ENCODE measurements around the gene PLEKHG4B.

PLEKHG4B gene

GRCh38 chr5:147751-148150 is 55.8 kb downstream of the PLEKHG4B start:
- Histone ChIP-seq H3K9ac (ENCODE audit: low read depth in 1 of 2, low read length in 2 of 2) (no peak overlapping the region), H3K27ac (ENCODE audit: low read depth, low read length) (no peak overlapping the region), H3K36me3 (ENCODE audit: control insufficient read depth in 1 of 2, insufficient read depth in 2 of 2, low read length in 2 of 2) (no peaks in the 10 kb centered on the region), H3K4me3 (ENCODE audit: low read depth in 1 of 2, low read length in 2 of 2) (no peak overlapping the region), H3K9me3 (ENCODE audit: control insufficient read depth in 1 of 2, low read length in 2 of 2) (peaks cover 13 to 15% of the 10 kb centered on the region in 2 donors), H3K4me1 (ENCODE audit: control insufficient read depth in 1 of 2, insufficient read depth in 2 of 2, low read length in 2 of 2) (no peaks in the 10 kb centered on the region), H3K27me3 (ENCODE audit: control insufficient read depth in 1 of 2, insufficient read depth in 2 of 2, low read length in 2 of 2) (no peaks in the 10 kb centered on the region)

- no peaks in the 10 kb centered on the region for H3K36me3 ChIP-seq (ENCODE audit: control insufficient read depth in 1 of 2, insufficient read depth in 2 of 2, low read length in 2 of 2)
- H3K27me3 ChIP-seq (ENCODE audit: control insufficient read depth in 1 of 2, insufficient read depth in 2 of 2, low read length in 2 of 2), result no peaks in the 10 kb centered on the region
- no peaks in the 10 kb centered on the region for H3K4me1 ChIP-seq (ENCODE audit: control insufficient read depth in 1 of 2, insufficient read depth in 2 of 2, low read length in 2 of 2)
- H3K4me3 ChIP-seq (ENCODE audit: low read depth in 1 of 2, low read length in 2 of 2), result no peak overlapping the region
- H3K27ac ChIP-seq (ENCODE audit: low read depth, low read length), result no peak overlapping the region
- H3K9me3 ChIP-seq (ENCODE audit: control insufficient read depth in 1 of 2, low read length in 2 of 2), result peaks cover 13 to 15% of the 10 kb centered on the region in 2 donors
- H3K9ac ChIP-seq (ENCODE audit: low read depth in 1 of 2, low read length in 2 of 2), result no peak overlapping the region
Measured at GRCh38 chr5:149745-150485, 57.9 kb downstream of the PLEKHG4B start.

GRCh38 chr5:150746-151145 is 58.8 kb downstream of the PLEKHG4B start:
- no peak overlapping the region for H3K9ac ChIP-seq (ENCODE audit: low read depth in 1 of 2, low read length in 2 of 2)
- no peaks in the 10 kb centered on the region for H3K36me3 ChIP-seq (ENCODE audit: control insufficient read depth in 1 of 2, insufficient read depth in 2 of 2, low read length in 2 of 2)
- no peak overlapping the region for H3K27ac ChIP-seq (ENCODE audit: low read depth, low read length)
- H3K27me3 ChIP-seq (ENCODE audit: control insufficient read depth in 1 of 2, insufficient read depth in 2 of 2, low read length in 2 of 2), result no peaks in the 10 kb centered on the region
- H3K9me3 ChIP-seq (ENCODE audit: control insufficient read depth in 1 of 2, low read length in 2 of 2), result peaks cover 13 to 15% of the 10 kb centered on the region in 2 donors
- no peaks in the 10 kb centered on the region for H3K4me1 ChIP-seq (ENCODE audit: control insufficient read depth in 1 of 2, insufficient read depth in 2 of 2, low read length in 2 of 2)
- no peak overlapping the region for H3K4me3 ChIP-seq (ENCODE audit: low read depth in 1 of 2, low read length in 2 of 2)

GRCh38 chr5:152077-152476 is 60.1 kb downstream of the PLEKHG4B start:
- no peaks in the 10 kb centered on the region for H3K36me3 ChIP-seq (ENCODE audit: control insufficient read depth in 1 of 2, insufficient read depth in 2 of 2, low read length in 2 of 2)
- no peaks in the 10 kb centered on the region for H3K4me1 ChIP-seq (ENCODE audit: control insufficient read depth in 1 of 2, insufficient read depth in 2 of 2, low read length in 2 of 2)
- H3K27me3 ChIP-seq (ENCODE audit: control insufficient read depth in 1 of 2, insufficient read depth in 2 of 2, low read length in 2 of 2), result no peaks in the 10 kb centered on the region
- H3K9ac ChIP-seq (ENCODE audit: low read depth in 1 of 2, low read length in 2 of 2), result no peak overlapping the region
- H3K27ac ChIP-seq (ENCODE audit: low read depth, low read length), result no peak overlapping the region
- H3K4me3 ChIP-seq (ENCODE audit: low read depth in 1 of 2, low read length in 2 of 2), result no peak overlapping the region
- H3K9me3 ChIP-seq (ENCODE audit: control insufficient read depth in 1 of 2, low read length in 2 of 2), result peaks cover 10% of the 10 kb centered on the region in 2 donors

- no peaks in the 10 kb centered on the region for H3K36me3 ChIP-seq (ENCODE audit: control insufficient read depth in 1 of 2, insufficient read depth in 2 of 2, low read length in 2 of 2)
- H3K27me3 ChIP-seq (ENCODE audit: control insufficient read depth in 1 of 2, insufficient read depth in 2 of 2, low read length in 2 of 2), result no peaks in the 10 kb centered on the region
- no peaks in the 10 kb centered on the region for H3K4me1 ChIP-seq (ENCODE audit: control insufficient read depth in 1 of 2, insufficient read depth in 2 of 2, low read length in 2 of 2)
- H3K4me3 ChIP-seq (ENCODE audit: low read depth in 1 of 2, low read length in 2 of 2), result peak overlapping the region in 1 of 2 donors; percentile 45
- no peaks in the 10 kb centered on the region for H3K9me3 ChIP-seq (ENCODE audit: control insufficient read depth in 1 of 2, low read length in 2 of 2)
- no peak overlapping the region for H3K27ac ChIP-seq (ENCODE audit: low read depth, low read length)
- no peak overlapping the region for H3K9ac ChIP-seq (ENCODE audit: low read depth in 1 of 2, low read length in 2 of 2)
Measured at GRCh38 chr5:153256-153655, 61.3 kb downstream of the PLEKHG4B start.

- no peaks in the 10 kb centered on the region for H3K4me1 ChIP-seq (ENCODE audit: control insufficient read depth in 1 of 2, insufficient read depth in 2 of 2, low read length in 2 of 2)
- no peak overlapping the region for H3K27ac ChIP-seq (ENCODE audit: low read depth, low read length)
- H3K4me3 ChIP-seq (ENCODE audit: low read depth in 1 of 2, low read length in 2 of 2), result no peak overlapping the region
- no peaks in the 10 kb centered on the region for H3K9me3 ChIP-seq (ENCODE audit: control insufficient read depth in 1 of 2, low read length in 2 of 2)
- no peaks in the 10 kb centered on the region for H3K36me3 ChIP-seq (ENCODE audit: control insufficient read depth in 1 of 2, insufficient read depth in 2 of 2, low read length in 2 of 2)
- H3K9ac ChIP-seq (ENCODE audit: low read depth in 1 of 2, low read length in 2 of 2), result no peak overlapping the region
- no peaks in the 10 kb centered on the region for H3K27me3 ChIP-seq (ENCODE audit: control insufficient read depth in 1 of 2, insufficient read depth in 2 of 2, low read length in 2 of 2)
Measured at GRCh38 chr5:154236-154635, 62.3 kb downstream of the PLEKHG4B start.

GRCh38 chr5:154826-155225 is 62.9 kb downstream of the PLEKHG4B start:
- no peak overlapping the region for H3K27ac ChIP-seq (ENCODE audit: low read depth, low read length)
- H3K36me3 ChIP-seq (ENCODE audit: control insufficient read depth in 1 of 2, insufficient read depth in 2 of 2, low read length in 2 of 2), result no peaks in the 10 kb centered on the region
- no peak overlapping the region for H3K9ac ChIP-seq (ENCODE audit: low read depth in 1 of 2, low read length in 2 of 2)
- H3K9me3 ChIP-seq (ENCODE audit: control insufficient read depth in 1 of 2, low read length in 2 of 2), result no peaks in the 10 kb centered on the region
- H3K4me1 ChIP-seq (ENCODE audit: control insufficient read depth in 1 of 2, insufficient read depth in 2 of 2, low read length in 2 of 2), result no peaks in the 10 kb centered on the region
- no peaks in the 10 kb centered on the region for H3K27me3 ChIP-seq (ENCODE audit: control insufficient read depth in 1 of 2, insufficient read depth in 2 of 2, low read length in 2 of 2)
- no peak overlapping the region for H3K4me3 ChIP-seq (ENCODE audit: low read depth in 1 of 2, low read length in 2 of 2)

GRCh38 chr5:155651-156410 is 63.9 kb downstream of the PLEKHG4B start:
- Histone ChIP-seq H3K27me3 (ENCODE audit: control insufficient read depth in 1 of 2, insufficient read depth in 2 of 2, low read length in 2 of 2) (no peaks in the 10 kb centered on the region), H3K27ac (ENCODE audit: low read depth, low read length) (no peak overlapping the region), H3K9me3 (ENCODE audit: control insufficient read depth in 1 of 2, low read length in 2 of 2) (no peaks in the 10 kb centered on the region), H3K36me3 (ENCODE audit: control insufficient read depth in 1 of 2, insufficient read depth in 2 of 2, low read length in 2 of 2) (no peaks in the 10 kb centered on the region), H3K4me3 (ENCODE audit: low read depth in 1 of 2, low read length in 2 of 2) (no peak overlapping the region), H3K9ac (ENCODE audit: low read depth in 1 of 2, low read length in 2 of 2) (no peak overlapping the region), H3K4me1 (ENCODE audit: control insufficient read depth in 1 of 2, insufficient read depth in 2 of 2, low read length in 2 of 2) (no peaks in the 10 kb centered on the region)

GRCh38 chr5:156411-157072 is 64.6 kb downstream of the PLEKHG4B start:
- no peak overlapping the region for H3K27ac ChIP-seq (ENCODE audit: low read depth, low read length)
- no peaks in the 10 kb centered on the region for H3K27me3 ChIP-seq (ENCODE audit: control insufficient read depth in 1 of 2, insufficient read depth in 2 of 2, low read length in 2 of 2)
- no peak overlapping the region for H3K9ac ChIP-seq (ENCODE audit: low read depth in 1 of 2, low read length in 2 of 2)
- no peaks in the 10 kb centered on the region for H3K9me3 ChIP-seq (ENCODE audit: control insufficient read depth in 1 of 2, low read length in 2 of 2)
- H3K4me3 ChIP-seq (ENCODE audit: low read depth in 1 of 2, low read length in 2 of 2), result no peak overlapping the region
- H3K36me3 ChIP-seq (ENCODE audit: control insufficient read depth in 1 of 2, insufficient read depth in 2 of 2, low read length in 2 of 2), result no peaks in the 10 kb centered on the region
- H3K4me1 ChIP-seq (ENCODE audit: control insufficient read depth in 1 of 2, insufficient read depth in 2 of 2, low read length in 2 of 2), result no peaks in the 10 kb centered on the region

GRCh38 chr5:157126-157715 is 65.3 kb downstream of the PLEKHG4B start:
- no peaks in the 10 kb centered on the region for H3K4me1 ChIP-seq (ENCODE audit: control insufficient read depth in 1 of 2, insufficient read depth in 2 of 2, low read length in 2 of 2)
- H3K27ac ChIP-seq (ENCODE audit: low read depth, low read length), result no peak overlapping the region
- no peaks in the 10 kb centered on the region for H3K9me3 ChIP-seq (ENCODE audit: control insufficient read depth in 1 of 2, low read length in 2 of 2)
- no peak overlapping the region for H3K9ac ChIP-seq (ENCODE audit: low read depth in 1 of 2, low read length in 2 of 2)
- H3K4me3 ChIP-seq (ENCODE audit: low read depth in 1 of 2, low read length in 2 of 2), result no peak overlapping the region
- H3K27me3 ChIP-seq (ENCODE audit: control insufficient read depth in 1 of 2, insufficient read depth in 2 of 2, low read length in 2 of 2), result no peaks in the 10 kb centered on the region
- H3K36me3 ChIP-seq (ENCODE audit: control insufficient read depth in 1 of 2, insufficient read depth in 2 of 2, low read length in 2 of 2), result no peaks in the 10 kb centered on the region
